Activated CD4-positive, alpha-beta T cell treated with anti-CD3 and anti-CD28 coated beads, Interleukin-2, amount 10 ng/mL, durations not matched to agents 7 days and 5 days (primary cell): Measurements from ENCODE around the gene KMO. TPM values are rescaled to one million over a fixed set of nuclear protein-coding genes. Genes with fewer than 3 reads are reported as not detected.
A peak's percentile ranks its signal among the peaks of the same experiment; 100 is the strongest.

Experiments used
- CTCF ChIA-PET: fragments of 350-600 bp; sonication (Branson Sonifier 250); formaldehyde crosslinking; loops from one replicate; lab custom pipeline; 2021; ENCODE audit warnings: antibody characterized with exemption; lab: Charles Lee
- POLR2A ChIA-PET: fragments of 350-600 bp; sonication (Branson Sonifier 250); formaldehyde crosslinking; loops from one replicate; lab custom pipeline; 2021; ENCODE audit warnings: antibody characterized with exemption; lab: Charles Lee
- DNase-seq: peaks from one replicate; pipeline ENCODE4 v3.0.0-alpha.2; 2020
- H3K27ac Mint-ChIP-seq: one replicate; pipeline ENCODE4 v1.8.0; 2021; ENCODE audit warnings: mild to moderate bottlenecking, moderate library complexity, mixed read lengths
- H3K27me3 Mint-ChIP-seq: one replicate; pipeline ENCODE4 v1.8.0; 2021; ENCODE audit warnings: mixed read lengths
- H3K36me3 Mint-ChIP-seq: one replicate; pipeline ENCODE4 v1.8.0; 2021; ENCODE audit warnings: low read depth, mixed read lengths
- H3K4me1 Mint-ChIP-seq: one replicate; pipeline ENCODE4 v1.8.0; 2021; ENCODE audit warnings: mixed read lengths
- H3K4me3 Mint-ChIP-seq: one replicate; pipeline ENCODE4 v1.8.0; 2021; ENCODE audit warnings: mild to moderate bottlenecking, moderate library complexity, mixed read lengths
- H3K9me3 Mint-ChIP-seq: one replicate; pipeline ENCODE4 v1.8.0; 2021; ENCODE audit warnings: mixed read lengths
- total RNA-seq, 2 experiments: library from RNA; stranded (reverse); gene quantifications; one replicate each; pipeline ENCODE4 v1.2.3, GENCODE V29; 2021

The KMO gene
- total RNA-seq, 2 experiments from 2014 or later = 0.12 TPM; not detected in 1

- ChIA-PET POLR2A (interaction anchor here (0.6 kb wide), 1 partner anchor 33 kb away, joined by 3 read pairs; the partner anchor contains the start of gene FH), CTCF (no interaction called here)
- Mint-ChIP-seq H3K36me3 (peaks cover 4% of the 10 kb centered on the region), H3K4me1 (peaks cover 21% of the 10 kb centered on the region), H3K27ac (peak overlapping the region; percentile 93), H3K27me3 (peaks cover 3% of the 10 kb centered on the region), H3K9me3 (peaks cover 4% of the 10 kb centered on the region), H3K4me3 (peak overlapping the region; percentile 64)
- DNase-seq = peak; percentile 29
Observed at GRCh38 chr1:241551759-241552638, 19.8 kb downstream of the KMO start.

GRCh38 chr1:241553886-241554592 is 21.9 kb downstream of the KMO start:
- DNase-seq = no peak
- Mint-ChIP-seq H3K4me3 (no peak overlapping the region), H3K27ac (no peak overlapping the region), H3K4me1 (peaks cover 21% of the 10 kb centered on the region), H3K36me3 (peaks cover 4% of the 10 kb centered on the region), H3K27me3 (no peaks in the 10 kb centered on the region), H3K9me3 (peaks cover 4% of the 10 kb centered on the region)
- ChIA-PET CTCF (no interaction called here), POLR2A (no interaction called here)

DNA sequence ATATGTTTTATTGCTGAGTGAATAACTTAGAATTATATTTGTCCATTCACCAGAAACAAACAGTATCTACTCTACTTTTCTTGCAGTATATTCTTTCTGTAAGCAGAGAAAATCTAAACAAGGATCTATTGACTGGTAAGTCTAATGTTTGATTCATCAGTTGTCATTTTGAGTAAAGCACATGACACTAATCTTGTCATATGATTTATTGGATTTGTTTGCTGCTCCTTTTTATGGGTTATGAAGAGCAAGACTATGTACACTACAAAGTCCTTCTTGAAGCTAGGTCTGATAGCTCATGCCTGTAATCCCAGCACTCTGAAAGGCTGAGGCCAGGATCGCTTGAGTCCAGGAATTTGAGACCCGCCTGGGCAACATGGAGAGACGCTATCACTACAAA is 23.3 kb downstream of the KMO start:
- CTCF ChIA-PET = no interaction called here
- POLR2A ChIA-PET = no interaction called here
- peaks cover 4% of the 10 kb centered on the region for H3K9me3 Mint-ChIP-seq

DNA sequence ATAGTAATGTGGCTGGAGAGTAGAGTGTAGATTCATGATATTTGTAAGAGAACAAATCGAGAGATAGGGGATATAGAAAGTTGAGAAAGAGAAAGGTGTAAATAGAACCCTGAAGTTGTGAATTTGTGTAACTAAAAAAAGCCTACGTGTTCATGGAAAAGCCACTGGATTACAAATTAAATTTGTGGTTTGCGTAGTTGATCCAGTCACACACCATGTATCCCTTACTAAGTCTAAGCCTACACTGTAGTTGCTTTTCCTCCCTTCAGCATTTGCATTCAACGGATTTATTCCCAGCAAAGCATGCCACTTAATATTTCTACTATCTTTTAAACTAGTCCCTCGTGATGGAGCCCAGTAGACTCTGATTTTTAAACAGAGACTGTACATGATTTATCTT is 24.9 kb downstream of the KMO start:
- CTCF ChIA-PET = no interaction called here
- DNase-seq = no peak
- POLR2A ChIA-PET = no interaction called here
- H3K4me1 Mint-ChIP-seq = peaks cover 9% of the 10 kb centered on the region
- no peak overlapping the region for H3K27ac Mint-ChIP-seq
- H3K27me3 Mint-ChIP-seq = peaks cover 1% of the 10 kb centered on the region
- peaks cover 4% of the 10 kb centered on the region for H3K36me3 Mint-ChIP-seq
- H3K4me3 Mint-ChIP-seq = no peak overlapping the region
- peaks cover 4% of the 10 kb centered on the region for H3K9me3 Mint-ChIP-seq

More for the DNA sequence above, 23.3 kb downstream of the KMO start:
- no peak overlapping the region for H3K4me3 Mint-ChIP-seq
- H3K36me3 Mint-ChIP-seq = peaks cover 4% of the 10 kb centered on the region
- DNase-seq = no peak
- H3K4me1 Mint-ChIP-seq = peaks cover 21% of the 10 kb centered on the region
- H3K27ac Mint-ChIP-seq = no peak overlapping the region
- peaks cover 1% of the 10 kb centered on the region for H3K27me3 Mint-ChIP-seq

DNA sequence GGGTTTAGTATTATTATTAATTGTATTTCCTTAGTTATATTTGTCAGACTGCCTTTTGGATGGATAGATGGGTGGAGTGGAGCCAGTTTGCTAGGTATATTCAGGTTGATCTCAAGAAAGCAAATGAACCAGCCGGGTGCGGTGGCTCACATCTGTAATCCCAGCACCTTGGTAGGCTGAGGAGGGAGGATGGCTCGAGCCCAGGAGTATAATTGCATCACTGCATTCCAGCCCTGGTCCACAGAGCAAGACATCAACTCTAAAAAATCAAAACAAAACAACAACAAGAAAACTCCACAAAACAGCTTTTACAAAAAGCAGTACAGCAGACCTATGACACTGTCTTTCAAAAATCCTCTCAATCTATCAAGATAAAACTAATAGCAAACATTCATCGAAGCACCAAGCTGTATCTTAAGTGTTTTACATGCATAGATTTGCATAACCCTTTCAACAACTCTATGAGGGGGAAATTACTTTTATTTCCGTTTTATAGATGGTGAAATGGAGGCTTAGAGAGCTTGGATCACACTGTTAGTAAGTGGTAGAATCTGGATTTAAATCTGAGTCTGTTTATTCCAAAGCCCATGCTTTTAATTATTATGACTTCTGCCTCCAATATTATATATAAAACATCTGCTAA is 25.5 kb downstream of the KMO start:
- Mint-ChIP-seq H3K27ac (no peak overlapping the region), H3K4me3 (no peak overlapping the region), H3K36me3 (peaks cover 1% of the 10 kb centered on the region), H3K27me3 (peaks cover 1% of the 10 kb centered on the region), H3K4me1 (peaks cover 2% of the 10 kb centered on the region), H3K9me3 (peaks cover 1% of the 10 kb centered on the region)
- POLR2A ChIA-PET = no interaction called here
- CTCF ChIA-PET = no interaction called here
- DNase-seq = no peak

GRCh38 chr1:241560146-241560848 is 28.1 kb downstream of the KMO start:
- peaks cover 1% of the 10 kb centered on the region for H3K27me3 Mint-ChIP-seq
- no peak for DNase-seq
- no peaks in the 10 kb centered on the region for H3K9me3 Mint-ChIP-seq
- ChIA-PET CTCF (no interaction called here), POLR2A (no interaction called here)
- H3K4me1 Mint-ChIP-seq = no peaks in the 10 kb centered on the region
- no peak overlapping the region for H3K4me3 Mint-ChIP-seq
- H3K27ac Mint-ChIP-seq = no peak overlapping the region
- no peaks in the 10 kb centered on the region for H3K36me3 Mint-ChIP-seq

DNA sequence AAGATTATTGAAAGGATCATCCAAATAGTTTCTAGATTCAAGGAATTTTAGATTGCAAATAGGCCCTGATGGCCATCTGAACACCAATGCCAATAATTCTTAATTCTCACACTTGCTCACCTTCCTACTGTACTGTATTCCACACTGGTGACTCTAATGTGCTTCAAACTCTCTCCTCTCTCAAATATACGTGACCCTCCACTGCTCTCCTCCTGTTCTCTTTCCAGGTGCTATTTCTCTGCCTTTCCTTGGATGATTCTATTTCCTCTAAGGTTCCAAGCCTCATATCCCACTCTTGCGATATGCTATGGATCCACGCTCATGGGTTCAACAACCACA is 28.6 kb downstream of the KMO start:
- DNase-seq = no peak
- POLR2A ChIA-PET = no interaction called here
- Mint-ChIP-seq H3K36me3 (no peaks in the 10 kb centered on the region), H3K9me3 (no peaks in the 10 kb centered on the region), H3K27me3 (peaks cover 1% of the 10 kb centered on the region), H3K4me1 (no peaks in the 10 kb centered on the region), H3K4me3 (no peak overlapping the region), H3K27ac (no peak overlapping the region)
- CTCF ChIA-PET = no interaction called here

- H3K36me3 Mint-ChIP-seq = no peaks in the 10 kb centered on the region
- CTCF ChIA-PET = interaction anchor here (0.6 kb wide), 1 partner anchor 8 kb away, joined by 3 read pairs; no protein-coding TSS in a partner anchor
- H3K27me3 Mint-ChIP-seq = peaks cover 19% of the 10 kb centered on the region
- no peak overlapping the region for H3K27ac Mint-ChIP-seq
- H3K4me3 Mint-ChIP-seq = no peak overlapping the region
- H3K4me1 Mint-ChIP-seq = no peaks in the 10 kb centered on the region
- no peak for DNase-seq
- POLR2A ChIA-PET = no interaction called here
- no peaks in the 10 kb centered on the region for H3K9me3 Mint-ChIP-seq
Observed at GRCh38 chr1:241569848-241570247, 37.7 kb downstream of the KMO start.

DNA sequence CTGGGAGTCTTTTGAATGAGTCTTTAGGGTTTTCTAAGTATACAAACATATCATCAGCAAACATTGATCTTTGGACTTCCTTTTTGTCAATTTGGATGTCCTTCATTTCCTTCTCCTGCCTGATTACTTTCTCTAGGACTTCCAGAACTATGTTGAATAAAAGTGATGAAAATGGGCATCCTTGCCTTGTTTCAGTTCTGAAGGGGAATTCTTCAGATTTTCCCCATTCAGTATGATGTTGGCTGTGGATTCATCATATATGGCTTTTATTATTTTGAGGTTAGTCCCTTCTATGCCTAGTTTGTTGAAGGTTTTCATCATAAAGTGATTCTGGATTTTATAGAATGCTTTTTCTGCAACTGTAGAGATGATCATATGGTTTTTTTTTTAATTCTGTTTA is 42.0 kb downstream of the KMO start:
- CTCF ChIA-PET = no interaction called here

GRCh38 chr1:241579434-241579833 is 47.3 kb downstream of the KMO start:
- Mint-ChIP-seq H3K4me3 (no peak overlapping the region), H3K27ac (no peak overlapping the region), H3K4me1 (peaks cover 3% of the 10 kb centered on the region), H3K27me3 (peaks cover 10% of the 10 kb centered on the region), H3K9me3 (peaks cover 17% of the 10 kb centered on the region), H3K36me3 (peaks cover 3% of the 10 kb centered on the region)
- POLR2A ChIA-PET = no interaction called here
- CTCF ChIA-PET = no interaction called here
- DNase-seq = no peak

More for the DNA sequence above, 42.0 kb downstream of the KMO start:
- Mint-ChIP-seq H3K27me3 (peaks cover 29% of the 10 kb centered on the region), H3K9me3 (peaks cover 14% of the 10 kb centered on the region), H3K36me3 (peaks cover 3% of the 10 kb centered on the region), H3K4me3 (no peak overlapping the region), H3K4me1 (peaks cover 3% of the 10 kb centered on the region), H3K27ac (no peak overlapping the region)
- DNase-seq = no peak
- POLR2A ChIA-PET = no interaction called here

DNA sequence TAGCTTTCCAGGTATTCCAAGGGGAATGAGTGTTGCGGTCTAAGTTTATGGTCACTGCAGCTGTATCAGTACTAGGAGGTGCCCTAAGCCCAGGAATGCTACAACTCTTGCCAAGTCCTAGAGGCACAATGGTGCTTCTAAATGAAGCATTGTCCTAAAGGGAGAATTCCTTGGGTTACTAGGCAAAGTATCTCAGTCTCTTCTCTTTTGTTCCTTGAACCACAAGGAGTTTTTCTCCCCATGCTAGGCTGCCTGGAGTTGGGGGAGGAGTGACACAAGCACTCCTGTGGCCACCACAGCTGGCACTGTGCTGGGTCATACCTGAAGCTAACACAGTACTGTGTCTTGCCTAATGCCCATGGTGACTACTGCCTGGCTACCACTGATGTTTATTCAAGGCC is 50.7 kb downstream of the KMO start:
- ChIA-PET POLR2A (no interaction called here), CTCF (interaction anchor here (0.6 kb wide), 1 partner anchor 93 kb away, joined by 3 read pairs; no protein-coding TSS in a partner anchor)
- no peak for DNase-seq
- H3K4me3 Mint-ChIP-seq = no peak overlapping the region
- peaks cover 9% of the 10 kb centered on the region for H3K9me3 Mint-ChIP-seq
- H3K4me1 Mint-ChIP-seq = no peaks in the 10 kb centered on the region
- H3K36me3 Mint-ChIP-seq = peaks cover 3% of the 10 kb centered on the region
- H3K27ac Mint-ChIP-seq = no peak overlapping the region
- H3K27me3 Mint-ChIP-seq = no peaks in the 10 kb centered on the region

GRCh38 chr1:241586905-241587512 is 54.8 kb downstream of the KMO start:
- H3K36me3 Mint-ChIP-seq = peaks cover 6% of the 10 kb centered on the region

More at GRCh38 chr1:241586905-241587512, 54.8 kb downstream of the KMO start:
- no peak for DNase-seq
- Mint-ChIP-seq H3K27ac (no peak overlapping the region), H3K4me1 (no peaks in the 10 kb centered on the region), H3K27me3 (no peaks in the 10 kb centered on the region), H3K9me3 (no peaks in the 10 kb centered on the region), H3K4me3 (no peak overlapping the region)
- ChIA-PET POLR2A (no interaction called here), CTCF (interaction anchor here (0.6 kb wide), 1 partner anchor 1572 kb away, joined by 3 read pairs; no protein-coding TSS in a partner anchor)
